ENCODE data around the gene LDB1. TPM values are rescaled to one million over a fixed set of nuclear protein-coding genes. Genes with fewer than 3 reads are reported as not detected.

The LDB1 gene, protein sequence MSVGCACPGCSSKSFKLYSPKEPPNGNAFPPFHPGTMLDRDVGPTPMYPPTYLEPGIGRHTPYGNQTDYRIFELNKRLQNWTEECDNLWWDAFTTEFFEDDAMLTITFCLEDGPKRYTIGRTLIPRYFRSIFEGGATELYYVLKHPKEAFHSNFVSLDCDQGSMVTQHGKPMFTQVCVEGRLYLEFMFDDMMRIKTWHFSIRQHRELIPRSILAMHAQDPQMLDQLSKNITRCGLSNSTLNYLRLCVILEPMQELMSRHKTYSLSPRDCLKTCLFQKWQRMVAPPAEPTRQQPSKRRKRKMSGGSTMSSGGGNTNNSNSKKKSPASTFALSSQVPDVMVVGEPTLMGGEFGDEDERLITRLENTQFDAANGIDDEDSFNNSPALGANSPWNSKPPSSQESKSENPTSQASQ
- 10 to 100 TPM; 48.1 to 48.8 TPM for total RNA-seq

- Mint-ChIP-seq H3K4me3 (peak within 1 kb of the TSS; percentile 92), H3K9me3 (no peaks in the 10 kb centered on the region), H3K27me3 (no peaks in the 10 kb centered on the region), H3K4me1 (ENCODE audit: low read depth) (peaks cover 49% of the 10 kb centered on the region), H3K27ac (peak within 1 kb of the TSS; percentile 96), H3K36me3 (no peaks in the 10 kb centered on the region)
- ChIA-PET POLR2A (no interaction called here), CTCF (interaction anchor here (4.1 kb wide), 1 partner anchor 11 kb away, joined by 37 read pairs; the partner anchor contains the start of gene PPRC1)
- intact Hi-C loops (cut with micrococcal nuclease), result no loop called here
- DNase-seq, result peak; percentile 74
These were observed at the start of gene LDB1 for GRCh38 chr10:102120142-102120990. LDB1 (minus strand) TSS chr10:102120368; CDS start chr10:102120110, 258 bp downstream.

- no peak overlapping the region for H3K27ac Mint-ChIP-seq
- H3K9me3 Mint-ChIP-seq, result no peaks in the 10 kb centered on the region
- H3K36me3 Mint-ChIP-seq, result peaks cover 8% of the 10 kb centered on the region
- POLR2A ChIA-PET, result no interaction called here
- CTCF ChIA-PET, result interaction anchor here (1.0 to 7.6 kb wide), 8 partner anchors 8 to 331 kb away, joined by 3 to 148 read pairs (median 7); partner anchors contain the start of gene ELOVL3
- no peak for DNase-seq
- intact Hi-C loops (cut with micrococcal nuclease), result loop anchor here (2.0 kb wide), 1 partner anchor 227 kb away; the partner anchor contains the start of gene NFKB2
- H3K27me3 Mint-ChIP-seq, result no peaks in the 10 kb centered on the region
- peaks cover 5% of the 10 kb centered on the region for H3K4me1 Mint-ChIP-seq (ENCODE audit: low read depth)
- H3K4me3 Mint-ChIP-seq, result no peak overlapping the region
These were observed 47.7 kb upstream of the LDB1 start for GRCh38 chr10:102167861-102168260.

DNA sequence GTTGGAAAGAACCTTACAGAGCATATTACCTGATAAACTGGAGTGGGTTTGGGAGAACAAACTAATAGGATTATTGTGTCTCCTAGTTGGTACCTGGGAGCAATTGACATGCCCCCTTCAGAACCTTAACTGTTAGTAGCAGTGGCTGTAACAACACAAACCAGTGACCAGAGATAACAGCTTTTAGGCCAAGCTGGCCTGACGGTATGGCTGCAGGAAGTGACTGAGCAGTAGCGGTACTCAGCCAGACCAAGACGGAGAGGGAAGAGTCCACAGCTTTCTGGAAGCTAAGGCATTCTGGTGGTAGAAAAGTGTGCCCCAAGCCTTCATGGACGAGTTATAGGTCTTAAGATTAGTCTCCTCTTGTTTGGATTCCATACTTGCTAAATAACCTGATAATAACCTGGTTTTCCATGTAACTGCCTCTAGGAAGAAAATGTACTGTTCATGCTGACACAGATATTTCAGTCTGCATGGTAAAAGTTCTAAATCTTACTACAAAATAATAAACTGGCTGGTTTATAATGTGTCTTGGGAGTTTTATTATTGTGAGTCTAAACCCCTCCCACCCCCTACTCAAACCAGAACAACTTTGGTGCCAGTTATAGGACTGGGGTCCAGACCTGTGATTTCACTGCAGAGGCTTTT lies 43.3 kb upstream of the LDB1 start:
- ChIA-PET POLR2A (no interaction called here), CTCF (no interaction called here)
- no peak overlapping the region for H3K4me3 Mint-ChIP-seq
- peaks cover 44% of the 10 kb centered on the region for H3K36me3 Mint-ChIP-seq
- no peak for DNase-seq
- intact Hi-C loops (cut with micrococcal nuclease), result no loop called here
- H3K27ac Mint-ChIP-seq, result no peak overlapping the region
- peaks cover 2% of the 10 kb centered on the region for H3K4me1 Mint-ChIP-seq (ENCODE audit: low read depth)
- no peaks in the 10 kb centered on the region for H3K27me3 Mint-ChIP-seq
- H3K9me3 Mint-ChIP-seq, result no peaks in the 10 kb centered on the region

DNA sequence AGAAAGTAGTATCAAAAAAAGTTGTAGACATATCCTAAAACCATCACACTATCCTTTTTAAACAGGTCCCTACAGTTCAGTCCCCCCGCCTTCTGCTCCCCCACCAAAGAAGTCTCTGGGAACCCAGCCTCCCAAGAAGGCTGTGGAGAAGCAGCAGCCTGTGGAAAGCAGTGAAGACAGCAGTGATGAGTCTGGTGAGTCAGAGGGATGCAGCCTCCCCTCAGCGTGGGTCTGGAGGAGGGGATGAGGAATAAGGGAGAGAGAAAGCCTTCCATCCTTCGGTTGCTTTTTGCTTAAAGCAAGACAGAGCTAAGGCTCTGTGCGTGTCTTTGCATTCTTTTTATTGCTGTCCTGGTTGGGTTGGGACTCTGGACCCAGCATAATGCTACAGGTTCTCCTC lies 39.7 kb upstream of the LDB1 start:
- H3K27me3 Mint-ChIP-seq, result no peaks in the 10 kb centered on the region
- no peak for DNase-seq
- CTCF ChIA-PET, result interaction anchor here (1.8 to 1.9 kb wide), 2 partner anchors 9 to 71 kb away, joined by 7 to 21 read pairs; no protein-coding TSS in a partner anchor
- H3K36me3 Mint-ChIP-seq, result peaks cover 78% of the 10 kb centered on the region
- POLR2A ChIA-PET, result interaction anchor here (0.7 to 1.3 kb wide), 3 partner anchors 8 to 293 kb away, joined by 3 to 4 read pairs (median 4); partner anchors contain the start of gene NOLC1
- H3K4me3 Mint-ChIP-seq, result no peak overlapping the region
- intact Hi-C loops (cut with micrococcal nuclease), result no loop called here
- peak overlapping the region; percentile 18 for H3K27ac Mint-ChIP-seq
- no peaks in the 10 kb centered on the region for H3K9me3 Mint-ChIP-seq
- peaks cover 28% of the 10 kb centered on the region for H3K4me1 Mint-ChIP-seq (ENCODE audit: low read depth)

GRCh38 chr10:102159051-102159597 lies 39.0 kb upstream of the LDB1 start:
- Mint-ChIP-seq H3K27me3 (no peaks in the 10 kb centered on the region), H3K9me3 (no peaks in the 10 kb centered on the region), H3K27ac (peak overlapping the region; percentile 23), H3K4me3 (no peak overlapping the region), H3K36me3 (peaks cover 84% of the 10 kb centered on the region), H3K4me1 (ENCODE audit: low read depth) (peaks cover 35% of the 10 kb centered on the region)
- CTCF ChIA-PET, result interaction anchor here (1.8 to 2.3 kb wide), 3 partner anchors 9 to 72 kb away, joined by 6 to 21 read pairs (median 7); no protein-coding TSS in a partner anchor
- intact Hi-C loops (cut with micrococcal nuclease), result no loop called here
- no peak for DNase-seq
- POLR2A ChIA-PET, result interaction anchor here (1.3 kb wide), 1 partner anchor 150 kb away, joined by 4 read pairs; no protein-coding TSS in a partner anchor

DNA sequence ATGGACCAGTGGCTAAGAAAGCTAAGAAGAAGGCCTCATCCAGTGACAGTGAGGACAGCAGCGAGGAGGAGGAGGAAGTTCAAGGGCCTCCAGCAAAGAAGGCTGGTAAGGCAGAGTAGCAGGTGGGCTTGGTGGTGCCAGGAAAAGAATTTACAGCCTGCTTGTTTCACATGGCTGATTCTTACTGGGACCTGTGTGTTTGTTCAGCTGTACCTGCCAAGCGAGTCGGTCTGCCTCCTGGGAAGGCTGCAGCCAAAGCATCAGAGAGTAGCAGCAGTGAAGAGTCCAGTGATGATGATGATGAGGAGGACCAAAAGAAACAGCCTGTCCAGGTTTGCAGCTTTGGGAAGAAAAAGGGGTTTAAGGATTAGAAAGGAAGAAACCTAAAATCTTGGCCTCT lies 37.1 kb upstream of the LDB1 start:
- intact Hi-C loops (cut with micrococcal nuclease), result no loop called here
- no peak for DNase-seq
- H3K27me3 Mint-ChIP-seq, result no peaks in the 10 kb centered on the region
- no peaks in the 10 kb centered on the region for H3K9me3 Mint-ChIP-seq
- no peak overlapping the region for H3K4me3 Mint-ChIP-seq
- CTCF ChIA-PET, result interaction anchor here (1.0 to 2.3 kb wide), 6 partner anchors 11 to 202 kb away, joined by 3 to 12 read pairs (median 5); no protein-coding TSS in a partner anchor
- H3K36me3 Mint-ChIP-seq, result peaks cover 89% of the 10 kb centered on the region
- peaks cover 44% of the 10 kb centered on the region for H3K4me1 Mint-ChIP-seq (ENCODE audit: low read depth)
- POLR2A ChIA-PET, result no interaction called here
- no peak overlapping the region for H3K27ac Mint-ChIP-seq

DNA sequence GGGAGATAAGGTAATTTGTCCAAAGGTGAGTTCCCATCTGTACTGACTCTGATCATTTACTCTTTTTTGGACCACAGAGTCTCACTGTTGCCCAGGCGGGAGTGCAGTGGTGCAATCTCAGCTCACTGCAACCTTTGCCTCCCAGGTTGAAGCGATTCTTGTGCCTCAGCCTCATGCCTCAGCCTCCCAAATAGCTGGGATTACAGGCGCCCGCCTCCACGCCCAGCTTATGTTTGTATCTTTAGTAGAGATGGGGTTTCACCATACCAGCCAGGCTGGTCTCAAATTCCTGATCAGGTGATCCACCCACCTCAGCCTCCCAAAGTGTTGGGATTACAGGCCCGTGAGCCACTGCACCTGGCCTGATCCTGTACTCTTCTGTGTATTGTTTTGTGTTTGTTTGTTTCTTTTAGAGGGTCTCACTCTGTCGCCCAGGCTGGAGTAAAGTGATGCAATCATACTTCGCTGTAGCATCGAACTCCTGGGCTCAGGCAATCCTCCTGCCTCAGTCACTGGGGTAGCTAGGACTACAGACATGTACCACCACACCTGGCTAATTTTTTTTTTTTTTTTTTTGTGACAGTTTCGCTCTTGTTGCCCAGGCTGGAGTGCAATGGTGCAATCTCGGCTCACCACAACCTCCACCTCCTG lies 34.4 kb upstream of the LDB1 start:
- Mint-ChIP-seq H3K27ac (peak overlapping the region; percentile 56), H3K4me3 (peak overlapping the region; percentile 62), H3K27me3 (no peaks in the 10 kb centered on the region), H3K4me1 (ENCODE audit: low read depth) (peaks cover 63% of the 10 kb centered on the region), H3K36me3 (peaks cover 81% of the 10 kb centered on the region), H3K9me3 (no peaks in the 10 kb centered on the region)
- CTCF ChIA-PET, result interaction anchor here (0.6 to 1.9 kb wide), 5 partner anchors 15 to 239 kb away, joined by 3 to 12 read pairs (median 5); partner anchors contain the start of gene PPRC1
- no peak for DNase-seq
- POLR2A ChIA-PET, result interaction anchor here (1.1 kb wide), 1 partner anchor 20 kb away, joined by 3 read pairs; no protein-coding TSS in a partner anchor
- intact Hi-C loops (cut with micrococcal nuclease), result loop anchor here (5.0 kb wide), 1 partner anchor 268 kb away; the partner anchor contains the start of gene FBXL15

- CTCF ChIA-PET, result interaction anchor here (1.4 to 2.4 kb wide), 3 partner anchors 21 to 240 kb away, joined by 5 to 10 read pairs (median 8); partner anchors contain the start of gene PPRC1
- intact Hi-C loops (cut with micrococcal nuclease), result loop anchor here (2.0 to 5.0 kb wide), 6 partner anchors 88 to 490 kb away; partner anchors contain the start of genes ARMH3, FBXL15, HPS6 and OGA
These were observed 33.0 kb upstream of the LDB1 start for GRCh38 chr10:102153093-102153620.

DNA sequence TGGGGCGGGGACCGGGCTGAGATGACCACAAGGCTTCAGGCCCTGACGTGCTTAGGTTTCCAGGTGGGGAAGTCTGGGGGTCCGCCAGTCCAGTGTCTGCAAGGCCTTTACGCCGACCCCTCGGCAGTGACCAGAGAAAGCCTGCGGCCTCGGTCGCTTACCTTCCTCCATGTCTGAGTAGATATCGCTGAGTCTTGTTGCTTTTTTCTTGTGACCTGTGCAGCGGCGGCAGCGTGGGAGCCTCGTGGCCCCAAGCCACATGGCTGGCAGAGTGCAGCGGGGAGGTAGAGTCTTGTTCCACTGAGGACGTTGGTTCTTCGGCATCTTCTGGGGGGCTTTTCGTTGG lies 32.4 kb upstream of the LDB1 start:
- peak; percentile 65 for DNase-seq
- CTCF ChIA-PET, result interaction anchor here (0.7 to 2.4 kb wide), 4 partner anchors 20 to 246 kb away, joined by 3 to 10 read pairs (median 6); partner anchors contain the start of gene PPRC1
- POLR2A ChIA-PET, result interaction anchor here (1.0 to 2.8 kb wide), 10 partner anchors 8 to 334 kb away, joined by 3 to 21 read pairs (median 6); partner anchors contain the start of genes CUEDC2, NFKB2, OGA and PPRC1
- H3K4me1 Mint-ChIP-seq (ENCODE audit: low read depth), result peaks cover 59% of the 10 kb centered on the region
- intact Hi-C loops (cut with micrococcal nuclease), result loop anchor here (1.0 to 5.0 kb wide), 11 partner anchors 20 to 490 kb away; partner anchors contain the start of genes ACTR1A, ARMH3, FBXL15 and HPS6
- peak overlapping the region; percentile 98 for H3K27ac Mint-ChIP-seq
- H3K9me3 Mint-ChIP-seq, result no peaks in the 10 kb centered on the region
- H3K27me3 Mint-ChIP-seq, result no peaks in the 10 kb centered on the region
- peak overlapping the region; percentile 96 for H3K4me3 Mint-ChIP-seq
- H3K36me3 Mint-ChIP-seq, result peaks cover 78% of the 10 kb centered on the region

More at GRCh38 chr10:102153093-102153620, 33.0 kb upstream of the LDB1 start:
- DNase-seq, result no peak
- POLR2A ChIA-PET, result interaction anchor here (0.7 to 2.7 kb wide), 5 partner anchors 15 to 335 kb away, joined by 3 to 21 read pairs (median 5); partner anchors contain the start of genes NFKB2 and OGA
- Mint-ChIP-seq H3K27me3 (no peaks in the 10 kb centered on the region), H3K36me3 (peaks cover 79% of the 10 kb centered on the region), H3K9me3 (no peaks in the 10 kb centered on the region), H3K4me3 (peak overlapping the region; percentile 96), H3K4me1 (ENCODE audit: low read depth) (peaks cover 60% of the 10 kb centered on the region), H3K27ac (peak overlapping the region; percentile 98)

Data from activated CD4-positive, alpha-beta memory T cell treated with anti-CD3 and anti-CD28 coated beads for 36 hours (primary cell).